Daoy (cell line): ENCODE measurements around the gene OR56A4. TPM values are rescaled to one million over a fixed set of nuclear protein-coding genes. Genes with fewer than 3 reads are reported as not detected.

Experiments
- DNase-seq: peaks from one replicate; pipeline ENCODE4 v3.0.0-alpha.2; 2015; ENCODE audit warnings: low read depth
- total RNA-seq: library from RNA; depleted of rRNA; stranded (reverse); fragments of >200 nt; shearing (Covaris generic); gene quantifications from 2 replicates; pipeline ENCODE4 v1.2.3, GENCODE V29; 2014; rRNA removed

The OR56A4 gene
- total RNA-seq = not detected in 2 replicates

GRCh38 chr11:6006846-6007245 lies at the start of gene OR56A4:
Gene OR56A4 (minus strand): TSS chr11:6006946. CDS start chr11:6002992, 3,954 bp downstream.
- DNase-seq = no peak

GRCh38 chr11:6055569-6055968 lies 48.8 kb upstream of the OR56A4 start:
- DNase-seq = no peak

GRCh38 chr11:6052374-6052773 lies 45.6 kb upstream of the OR56A4 start:
- no peak for DNase-seq

- no peak for DNase-seq
Measured at GRCh38 chr11:6040874-6041273, 34.1 kb upstream of the OR56A4 start.

- no peak for DNase-seq
Measured at GRCh38 chr11:6030708-6031405, 24.1 kb upstream of the OR56A4 start, which contains the start of gene OR56A1. Gene OR56A1 (minus strand): TSS chr11:6030758. CDS start chr11:6027692, 3,066 bp downstream.

GRCh38 chr11:6027501-6027900 lies 20.8 kb upstream of the OR56A4 start:
- peak; percentile 17 for DNase-seq

- DNase-seq = no peak
Measured at GRCh38 chr11:6025056-6025455, 18.3 kb upstream of the OR56A4 start.

GRCh38 chr11:6022956-6023355 lies 16.2 kb upstream of the OR56A4 start:
- DNase-seq = peak; percentile 13

- no peak for DNase-seq
Measured at GRCh38 chr11:6013042-6013441, 6.3 kb upstream of the OR56A4 start.

- no peak for DNase-seq
Measured at GRCh38 chr11:6012035-6012668, 5.4 kb upstream of the OR56A4 start.

- DNase-seq = no peak
Measured at GRCh38 chr11:6006395-6006794, 351 bp downstream of the OR56A4 start.

GRCh38 chr11:6002202-6002699 lies 4.5 kb downstream of the OR56A4 start:
- DNase-seq = no peak

GRCh38 chr11:5994791-5995190 lies 12.0 kb downstream of the OR56A4 start:
- DNase-seq = no peak

- no peak for DNase-seq
Measured at GRCh38 chr11:5992604-5993251, 14.0 kb downstream of the OR56A4 start.

- no peak for DNase-seq
Measured at GRCh38 chr11:5992150-5992549, 14.6 kb downstream of the OR56A4 start.

GRCh38 chr11:5989203-5989602 lies 17.5 kb downstream of the OR56A4 start:
- DNase-seq = no peak

GRCh38 chr11:5986885-5987284 lies 19.9 kb downstream of the OR56A4 start, which contains the start of gene OR52L1:
Gene OR52L1 (minus strand): TSS chr11:5986985. CDS start chr11:5986930, 55 bp downstream.
- DNase-seq = no peak

- no peak for DNase-seq
Measured at GRCh38 chr11:5983443-5983842, 23.3 kb downstream of the OR56A4 start.

- DNase-seq = no peak
Measured at GRCh38 chr11:5973530-5973929, 33.2 kb downstream of the OR56A4 start.

GRCh38 chr11:5968394-5968793 lies 38.4 kb downstream of the OR56A4 start, which contains the start of gene OR56A5:
Gene OR56A5 (minus strand): TSS chr11:5968494. CDS start chr11:5968494, 0 bp downstream.
- no peak for DNase-seq

GRCh38 chr11:5967708-5968107 lies 39.0 kb downstream of the OR56A4 start:
- peak; percentile 7 for DNase-seq

- DNase-seq = no peak
Measured at GRCh38 chr11:5966958-5967357, 39.8 kb downstream of the OR56A4 start.
